Transverse colon (tissue), 4 donors: ENCODE data around the gene RAB11FIP5. TPM values are rescaled to one million over a fixed set of nuclear protein-coding genes. Genes with fewer than 3 reads are reported as not detected.

Experiments
- DNase-seq: peaks from one replicate; pipeline ENCODE4 v3.0.0-alpha.2; 2019
- H3K27ac ChIP-seq, 4 donors: fragments of 200-600 bp; sonication (generic); 2 replicates each; pipeline ENCODE4 v1.5.1; 2016 to 2018; ENCODE audit warnings: inconsistent platforms in 4 of 4
- H3K27me3 ChIP-seq: fragments of 200-600 bp; sonication (generic); 2 replicates; pipeline ENCODE4 v1.5.1; 2017; ENCODE audit warnings: inconsistent platforms
- H3K36me3 ChIP-seq, 4 donors: fragments of 200-600 bp; sonication (generic); 2 replicates each; pipeline ENCODE4 v1.5.1; 2017 to 2019; ENCODE audit warnings: inconsistent platforms in 4 of 4
- H3K4me1 ChIP-seq, 4 donors: fragments of 200-600 bp; sonication (generic); 2 replicates each; pipeline ENCODE4 v1.5.1; 2017 to 2020; ENCODE audit warnings: inconsistent platforms in 4 of 4
- H3K4me3 ChIP-seq, 4 donors: fragments of 200-600 bp; sonication (generic); 1 replicate in 1 of 4; 2 replicates in 3 of 4; pipeline versions ENCODE4 v1.5.1 to v1.6.1; 2017 to 2019; ENCODE audit warnings: inconsistent platforms in 4 of 4
- H3K9me3 ChIP-seq, 2 donors: fragments of 200-600 bp; sonication (generic); 2 replicates each; pipeline ENCODE4 v1.5.1; 2017 to 2019; ENCODE audit warnings: inconsistent platforms in 2 of 2
- EP300 ChIP-seq: sonication (generic); formaldehyde crosslinking; IDR thresholded peaks from one replicate; pipeline ENCODE4 v1.6.1; 2017; ENCODE audit warnings: antibody characterized with exemption, low read depth
- POLR2A ChIP-seq: fragments of 450-650 bp; IDR thresholded peaks from one replicate; pipeline ENCODE4 v1.6.1; 2016; ENCODE audit warnings: antibody characterized with exemption, mild to moderate bottlenecking, moderate library complexity
- POLR2AphosphoS5 ChIP-seq, 3 donors: sonication (generic); formaldehyde crosslinking; IDR thresholded peaks; one replicate each; pipeline ENCODE4 v1.6.1; 2016; ENCODE audit warnings: antibody characterized with exemption in 3 of 3
- WGBS, 2 donors: methylation state at CpG; one replicate each; pipeline ENCODE4 v1.1.5; 2018; ENCODE audit warnings: low coverage in 1 of 2; 5-methylcytosine and 5-hydroxymethylcytosine counted together
- in situ Hi-C, 4 donors: fragments of 200-750 bp; cut with MboI; loops; one replicate each; pipeline versions ENCODE4 v1.15.0 to v1.15.1; 2017; ENCODE audit warnings: low sequenced_read_pairs in 3 of 4, low pct_ligation_motif_present in 1 of 4, low pct_unique_long_range_greater_than_20kb in 1 of 4
- intact Hi-C: fragments of 100-400 bp; cut with DNase I; formaldehyde crosslinking; loops from one replicate; pipeline ENCODE4 v1.15.1; 2023; ENCODE audit warnings: low total_unique reads
- total RNA-seq, 4 donors: library from RNA; depleted of rRNA; stranded (reverse); fragments of >200 nt; gene quantifications; one replicate each; pipeline ENCODE4 v1.1.0, GENCODE V29; 2016
- TF ChIP-seq, protein P1 (sequence below), 5 experiments: fragments of 200-600 bp in 3 of 5; fragments of 450-650 bp in 2 of 5; sonication (generic) in 3 of 5; IDR thresholded peaks; 1 replicate in 2 of 5; 2 replicates in 3 of 5; pipeline ENCODE4 v1.5.1; 2016 to 2017; ENCODE audit warnings: antibody characterized with exemption in 5 of 5, inconsistent platforms in 3 of 5, mild to moderate bottlenecking in 2 of 5, moderate library complexity in 1 of 5

RAB11FIP5 gene
- total RNA-seq, 4 donors from 2014 or later, result 22.7 to 31.0 (median 26.9) TPM

DNA sequence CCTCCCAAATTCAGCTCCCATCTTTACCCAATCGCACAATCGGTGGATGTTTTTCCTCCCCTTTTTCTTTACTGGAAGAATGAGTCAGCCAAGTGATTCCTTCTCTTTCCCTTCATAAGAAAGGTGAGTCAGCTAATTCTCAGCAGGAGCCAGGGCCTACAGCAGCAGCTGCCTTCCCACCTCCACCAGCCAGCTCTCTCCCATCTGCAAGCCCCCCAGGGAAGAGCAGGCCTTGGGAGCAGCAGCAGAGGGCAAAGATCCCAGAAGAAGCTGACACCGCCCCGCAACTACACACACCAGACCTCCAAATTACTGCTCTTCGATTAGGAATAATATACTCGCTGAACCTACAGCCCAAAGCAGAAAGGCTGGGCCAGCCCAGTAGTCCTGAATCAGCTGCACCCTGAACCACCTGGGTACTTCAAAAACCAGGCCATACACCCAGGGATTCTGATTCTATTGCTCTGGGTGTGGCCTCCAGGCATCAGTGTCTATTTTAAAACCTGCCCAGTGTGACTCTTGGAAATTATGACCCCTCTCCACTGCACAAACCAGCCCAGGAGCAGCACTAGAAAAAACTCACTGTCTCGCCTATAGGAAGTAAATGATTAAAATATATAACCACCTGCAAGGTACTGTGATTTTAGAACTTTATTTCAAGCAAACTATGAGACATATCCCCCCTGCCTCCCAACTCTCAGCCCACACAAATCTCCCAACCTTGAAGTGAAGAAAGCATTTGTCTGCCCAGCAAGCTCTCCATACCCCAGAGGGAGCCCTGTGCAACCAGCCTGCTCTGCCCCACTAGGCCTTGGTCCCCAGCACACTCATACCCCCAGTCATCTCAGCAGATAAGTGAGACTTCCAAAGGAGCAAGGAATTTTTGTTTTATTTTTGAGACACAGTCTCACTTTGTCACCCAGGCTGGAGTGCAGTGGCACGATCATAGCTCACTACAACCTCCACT is 48.6 kb downstream of the RAB11FIP5 start:
- DNase-seq, result peak; percentile 28
- peak overlapping the region; percentile 30 to 70 (median 50) for H3K27ac ChIP-seq
- in situ Hi-C loops, result no loop called here
- intact Hi-C loops, result no loop called here
- TF ChIP-seq POLR2AphosphoS5 (IDR thresholded peaks at IDR 0.05), result no peak
- TF ChIP-seq EP300, result no peak
- no peak for TF ChIP-seq POLR2A
- TF ChIP-seq, protein P1, sequence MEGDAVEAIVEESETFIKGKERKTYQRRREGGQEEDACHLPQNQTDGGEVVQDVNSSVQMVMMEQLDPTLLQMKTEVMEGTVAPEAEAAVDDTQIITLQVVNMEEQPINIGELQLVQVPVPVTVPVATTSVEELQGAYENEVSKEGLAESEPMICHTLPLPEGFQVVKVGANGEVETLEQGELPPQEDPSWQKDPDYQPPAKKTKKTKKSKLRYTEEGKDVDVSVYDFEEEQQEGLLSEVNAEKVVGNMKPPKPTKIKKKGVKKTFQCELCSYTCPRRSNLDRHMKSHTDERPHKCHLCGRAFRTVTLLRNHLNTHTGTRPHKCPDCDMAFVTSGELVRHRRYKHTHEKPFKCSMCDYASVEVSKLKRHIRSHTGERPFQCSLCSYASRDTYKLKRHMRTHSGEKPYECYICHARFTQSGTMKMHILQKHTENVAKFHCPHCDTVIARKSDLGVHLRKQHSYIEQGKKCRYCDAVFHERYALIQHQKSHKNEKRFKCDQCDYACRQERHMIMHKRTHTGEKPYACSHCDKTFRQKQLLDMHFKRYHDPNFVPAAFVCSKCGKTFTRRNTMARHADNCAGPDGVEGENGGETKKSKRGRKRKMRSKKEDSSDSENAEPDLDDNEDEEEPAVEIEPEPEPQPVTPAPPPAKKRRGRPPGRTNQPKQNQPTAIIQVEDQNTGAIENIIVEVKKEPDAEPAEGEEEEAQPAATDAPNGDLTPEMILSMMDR (IDR thresholded peaks at IDR 0.05), result no peak
- H3K36me3 ChIP-seq, result no peaks in the 10 kb centered on the region
- 59 to 73% methylated on average over 4 to 8 of the region's 8 CpGs for WGBS, 2 donors
- peaks cover 0 to 24% (median 20%) of the 10 kb centered on the region in 4 donors for H3K4me1 ChIP-seq
- H3K9me3 ChIP-seq, result no peaks in the 10 kb centered on the region
- H3K4me3 ChIP-seq, result no peak overlapping the region
- H3K27me3 ChIP-seq, result no peaks in the 10 kb centered on the region

DNA sequence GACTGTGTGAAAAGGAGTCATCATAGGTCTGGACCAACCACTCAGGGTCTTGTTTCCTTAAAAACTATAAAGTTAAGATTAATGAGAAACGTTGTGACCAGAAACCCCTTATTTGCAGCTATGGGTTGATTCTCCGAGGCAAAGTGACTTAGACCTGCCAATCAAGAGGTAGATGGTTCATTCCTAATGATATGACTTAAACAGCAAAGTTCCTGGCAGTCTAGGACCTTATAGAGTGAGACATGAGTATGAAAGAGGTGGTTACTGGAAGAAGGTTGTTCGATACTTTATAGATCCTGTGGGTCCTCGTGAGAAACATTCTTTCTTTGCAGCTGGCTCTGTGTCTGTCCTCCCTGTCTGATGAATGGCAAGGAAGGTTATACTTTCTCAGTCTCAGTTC is 49.3 kb downstream of the RAB11FIP5 start:
- Histone ChIP-seq H3K27ac (peak overlapping the region; percentile 30 to 70 (median 50)), H3K4me1 (peaks cover 0 to 18% (median 15%) of the 10 kb centered on the region in 4 donors), H3K9me3 (no peaks in the 10 kb centered on the region), H3K4me3 (no peak overlapping the region), H3K36me3 (no peaks in the 10 kb centered on the region), H3K27me3 (no peaks in the 10 kb centered on the region)
- no peak for TF ChIP-seq EP300
- TF ChIP-seq, protein P1 (IDR thresholded peaks at IDR 0.05), result no peak
- TF ChIP-seq POLR2AphosphoS5 (IDR thresholded peaks at IDR 0.05), result no peak
- no peak for TF ChIP-seq POLR2A
- in situ Hi-C loops (no loop called here), intact Hi-C loops (no loop called here)
- DNase-seq, result no peak
- WGBS, 2 donors, result 67 to 76% methylated on average over 4 of the region's 4 CpGs

DNA sequence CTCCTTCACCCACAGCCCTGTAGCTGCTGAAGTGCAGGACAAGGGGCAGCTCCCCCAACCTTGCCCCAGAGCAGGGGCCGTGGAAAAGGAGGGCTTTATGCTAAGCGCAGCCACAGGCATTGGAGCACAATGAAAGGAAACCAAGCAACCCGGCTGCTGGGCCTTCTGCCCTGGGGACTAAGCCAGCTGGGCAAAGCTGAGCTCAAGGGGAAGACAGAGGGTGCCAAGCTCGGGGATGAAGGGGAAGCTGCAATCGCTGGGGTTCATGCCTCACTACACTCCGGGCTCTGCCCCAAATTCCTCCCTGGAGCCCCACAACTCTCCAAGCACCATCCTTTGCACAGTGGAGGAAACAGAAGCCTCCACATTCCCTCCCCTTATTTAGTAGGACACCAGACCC is 53.6 kb downstream of the RAB11FIP5 start:
- intact Hi-C loops, result no loop called here
- WGBS, 2 donors, result 70 to 86% methylated on average over 2 to 6 of the region's 6 CpGs
- DNase-seq, result no peak
- H3K36me3 ChIP-seq, result peaks cover 0 to 16% (median 3%) of the 10 kb centered on the region in 4 donors
- H3K4me1 ChIP-seq, result peaks cover 0 to 8% (median 8%) of the 10 kb centered on the region in 4 donors
- in situ Hi-C loops, result no loop called here
- no peak overlapping the region for H3K27ac ChIP-seq
- H3K9me3 ChIP-seq, result peaks cover 0 to 7% of the 10 kb centered on the region in 2 donors
- H3K4me3 ChIP-seq, result no peak overlapping the region
- TF ChIP-seq POLR2AphosphoS5 (IDR thresholded peaks at IDR 0.05), result no peak
- TF ChIP-seq, protein P1 (IDR thresholded peaks at IDR 0.05), result no peak
- no peak for TF ChIP-seq EP300
- TF ChIP-seq POLR2A, result no peak
- H3K27me3 ChIP-seq, result no peaks in the 10 kb centered on the region

DNA sequence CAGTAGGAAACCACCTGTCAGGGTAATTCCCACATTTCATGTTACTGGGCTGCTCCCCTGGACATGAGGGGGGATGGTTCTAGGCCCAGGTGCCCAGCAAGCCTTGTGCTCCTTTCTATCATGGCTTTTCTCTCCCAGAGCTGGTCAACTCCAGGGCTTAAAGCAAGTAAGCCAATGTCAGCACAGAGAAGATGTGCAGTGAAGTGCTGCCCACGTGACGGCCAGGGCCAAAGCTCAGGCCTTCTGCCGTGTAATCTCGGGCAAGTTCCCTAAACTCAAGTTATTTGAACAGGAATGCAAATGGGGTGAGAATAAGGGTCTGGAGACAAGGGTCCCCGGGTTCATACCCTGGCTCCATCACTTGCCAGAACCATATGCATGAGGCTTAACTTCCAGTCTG is 57.8 kb downstream of the RAB11FIP5 start:
- TF ChIP-seq POLR2AphosphoS5 (IDR thresholded peaks at IDR 0.05), result no peak
- TF ChIP-seq, protein P1 (IDR thresholded peaks at IDR 0.05), result no peak
- DNase-seq, result no peak
- in situ Hi-C loops, result no loop called here
- H3K27me3 ChIP-seq, result no peaks in the 10 kb centered on the region
- H3K36me3 ChIP-seq, result peaks cover 0 to 16% (median 3%) of the 10 kb centered on the region in 4 donors
- H3K4me3 ChIP-seq, result no peak overlapping the region
- H3K9me3 ChIP-seq, result peaks cover 0 to 7% of the 10 kb centered on the region in 2 donors
- H3K27ac ChIP-seq, result no peak overlapping the region
- 95 to 100% methylated on average over 1 to 5 of the region's 5 CpGs for WGBS, 2 donors
- intact Hi-C loops, result no loop called here
- no peaks in the 10 kb centered on the region for H3K4me1 ChIP-seq
